Hippocampal formation (tissue), 2 donors: ENCODE results near the gene REV1.
A peak's percentile ranks its signal among the peaks of the same experiment; 100 is the strongest.
"Not testable (repeated sequence)": the region's sequence is repeated elsewhere in the genome, so short reads cannot be mapped to it uniquely, and the experiment has no call there.

Experiments used
- DNase-seq, 2 donors: peaks; one replicate each; lab custom pipeline; 2025; lab: John Stamatoyannopoulos, UW

The REV1 gene

GRCh38 chr2:99489761-99490622 is at the start of gene REV1:
REV1 (minus strand) TSS chr2:99490017; CDS start chr2:99464975, 25,042 bp downstream.
- DNase-seq = peak; percentile 93 to 96

- DNase-seq = no peak
These were observed 48.2 kb upstream of the REV1 start for GRCh38 chr2:99537910-99538485.

- no peak for DNase-seq
These were observed 34.2 kb upstream of the REV1 start for GRCh38 chr2:99524056-99524455.

- no peak for DNase-seq
These were observed 32.3 kb upstream of the REV1 start for GRCh38 chr2:99522157-99522556.

- DNase-seq = no peak
These were observed 31.0 kb upstream of the REV1 start for GRCh38 chr2:99520813-99521212.

- no peak for DNase-seq
These were observed 30.4 kb upstream of the REV1 start for GRCh38 chr2:99520195-99520594.

- no peak for DNase-seq
These were observed 24.5 kb upstream of the REV1 start for GRCh38 chr2:99514357-99514756.

GRCh38 chr2:99512181-99512591 is 22.4 kb upstream of the REV1 start:
- no peak for DNase-seq

GRCh38 chr2:99509387-99509786 is 19.6 kb upstream of the REV1 start:
- DNase-seq = no peak

GRCh38 chr2:99507937-99508818 is 18.4 kb upstream of the REV1 start:
- DNase-seq = no peak

- DNase-seq = no peak
These were observed 15.2 kb upstream of the REV1 start for GRCh38 chr2:99504844-99505584.

GRCh38 chr2:99503662-99504416 is 14.0 kb upstream of the REV1 start:
- DNase-seq = not testable (repeated sequence)

- DNase-seq = no peak
These were observed 6.2 kb upstream of the REV1 start for GRCh38 chr2:99496021-99496420.

GRCh38 chr2:99495115-99495860 is 5.5 kb upstream of the REV1 start:
- DNase-seq = no peak

GRCh38 chr2:99492721-99493120 is 2.9 kb upstream of the REV1 start:
- DNase-seq = no peak

GRCh38 chr2:99490623-99491461 is 1.0 kb upstream of the REV1 start:
- no peak for DNase-seq

GRCh38 chr2:99489063-99489760 is 605 bp downstream of the REV1 start:
- peak; percentile 50 to 63 for DNase-seq

GRCh38 chr2:99488539-99489062 is 1.2 kb downstream of the REV1 start:
- no peak for DNase-seq
